Measurements from ENCODE around the gene IDUA. TPM values are rescaled to one million over a fixed set of nuclear protein-coding genes. Genes with fewer than 3 reads are reported as not detected.

IDUA gene
- total RNA-seq, 1 donor from 2014 or later = 38.9 TPM

Other genes with a start within 250 kb of the IDUA start
- 2.1 and 3.1 TPM in 2 replicates for gene CPLX1, start 160.9 kb upstream of the IDUA start, total RNA-seq
- 178 and 191 TPM in 2 replicates for gene GAK, start 54.7 kb upstream of the IDUA start, total RNA-seq
- 24.9 and 28.3 TPM in 2 replicates for gene TMEM175, start 54.6 kb upstream of the IDUA start, total RNA-seq
- gene DGKQ, start 13.5 kb upstream of the IDUA start, total RNA-seq = 18.0 and 19.2 TPM in 2 replicates
- 0.17 and 0.34 TPM in 2 replicates for gene SLC26A1, start 6.4 kb downstream of the IDUA start, total RNA-seq
- gene FGFRL1, start 24.6 kb downstream of the IDUA start, total RNA-seq = 6.8 and 8.0 TPM in 2 replicates
- 2.1 and 2.6 TPM in 2 replicates for gene RNF212, start 126.5 kb downstream of the IDUA start, total RNA-seq
- 14.0 and 16.5 TPM in 2 replicates for gene SPON2, start 185.5 kb downstream of the IDUA start, total RNA-seq